Testis (tissue), 3 donors: ENCODE data around the gene DACH2. TPM values are rescaled to one million over a fixed set of nuclear protein-coding genes. Genes with fewer than 3 reads are reported as not detected.

Source experiments
- DNase-seq: peaks from one replicate; pipeline ENCODE4 v3.0.0-alpha.2; 2019
- H3K27ac ChIP-seq, 2 donors: fragments of 200-600 bp; sonication (generic); one replicate each; pipeline ENCODE4 v1.5.1; 2019
- H3K27me3 ChIP-seq: fragments of 200-600 bp; sonication (generic); one replicate; pipeline ENCODE4 v1.5.1; 2019
- H3K36me3 ChIP-seq: fragments of 200-600 bp; sonication (generic); one replicate; pipeline ENCODE4 v1.5.1; 2017; ENCODE audit warnings: low read depth; ENCODE audit errors: missing control alignments
- H3K4me1 ChIP-seq: fragments of 200-600 bp; sonication (generic); one replicate; pipeline ENCODE4 v1.5.1; 2019
- H3K4me3 ChIP-seq, 2 donors: fragments of 200-600 bp; sonication (generic); one replicate each; pipeline ENCODE4 v1.5.1; 2017 to 2019
- H3K9me3 ChIP-seq: fragments of 200-600 bp; sonication (generic); one replicate; pipeline ENCODE4 v1.5.1; 2017
- POLR2A ChIP-seq: fragments of 450-650 bp; IDR thresholded peaks from one replicate; pipeline ENCODE4 v1.6.1; 2017; ENCODE audit warnings: antibody characterized with exemption, mild to moderate bottlenecking, moderate library complexity
- WGBS, 2 donors: methylation state at CpG; one replicate each; pipeline ENCODE4 v1.1.5; 2018; 5-methylcytosine and 5-hydroxymethylcytosine counted together
- intact Hi-C: fragments of 100-400 bp; cut with DNase I; formaldehyde crosslinking; loops from one replicate; pipeline ENCODE4 v1.15.1; 2023; ENCODE audit warnings: low total_unique reads
- polyA plus RNA-seq: library from polyadenylated mRNA; stranded (reverse); fragments of 350-450 nt; fragmentation: Illumina TruSeq; extraction: RNeasy Lipid Tissue Mini Kit (QIAGEN cat#74804); gene quantifications from one replicate; pipeline ENCODE4 v1.2.3, GENCODE V29; 2014; ENCODE audit warnings: low read depth, low replicate concordance; ENCODE audit not compliant: insufficient read depth
- total RNA-seq, 2 donors: library from RNA; depleted of rRNA; stranded (reverse); fragments of >200 nt; gene quantifications; one replicate each; pipeline ENCODE4 v1.2.3, GENCODE V29; 2016
- TF ChIP-seq, protein P1 (sequence below), 3 experiments: fragments of 450-650 bp in 2 of 3; fragments of 200-600 bp in 1 of 3; sonication (generic) in 1 of 3; IDR thresholded peaks; one replicate each; pipeline ENCODE4 v1.5.1; 2016 to 2019; ENCODE audit warnings: antibody characterized with exemption in 3 of 3, mild to moderate bottlenecking in 2 of 3, moderate library complexity in 1 of 3

The DACH2 gene
- total and polyA plus RNA-seq, 3 donors from 2014 or later, result 0.22 to 0.62 (median 0.55) TPM

DNA sequence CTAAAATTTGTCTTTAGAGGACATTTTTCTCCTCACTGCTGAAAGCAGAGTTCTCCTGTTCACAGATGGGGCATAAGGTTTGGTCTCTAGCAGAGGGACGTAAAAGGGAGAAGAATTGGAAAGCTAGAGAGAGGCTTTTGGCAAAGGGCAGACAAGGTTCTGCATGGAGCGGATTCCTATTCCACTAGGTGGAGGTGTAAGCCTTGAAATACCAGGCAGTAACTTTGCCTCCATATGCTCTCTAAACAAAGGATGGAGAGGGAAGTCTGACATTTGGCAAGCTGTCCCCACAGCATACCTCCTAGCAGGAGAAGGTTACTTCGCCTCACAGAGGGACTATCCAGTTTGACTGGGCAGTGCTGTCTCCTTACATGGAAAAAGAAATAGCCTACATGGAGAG lies 174.7 kb downstream of the DACH2 start:
- no peak for DNase-seq
- H3K27me3 ChIP-seq, result no peaks in the 10 kb centered on the region
- intact Hi-C loops, result no loop called here
- H3K36me3 ChIP-seq, result no peaks in the 10 kb centered on the region
- no peaks in the 10 kb centered on the region for H3K9me3 ChIP-seq
- no peak overlapping the region for H3K4me3 ChIP-seq
- no peak for TF ChIP-seq POLR2A
- TF ChIP-seq, protein P1, sequence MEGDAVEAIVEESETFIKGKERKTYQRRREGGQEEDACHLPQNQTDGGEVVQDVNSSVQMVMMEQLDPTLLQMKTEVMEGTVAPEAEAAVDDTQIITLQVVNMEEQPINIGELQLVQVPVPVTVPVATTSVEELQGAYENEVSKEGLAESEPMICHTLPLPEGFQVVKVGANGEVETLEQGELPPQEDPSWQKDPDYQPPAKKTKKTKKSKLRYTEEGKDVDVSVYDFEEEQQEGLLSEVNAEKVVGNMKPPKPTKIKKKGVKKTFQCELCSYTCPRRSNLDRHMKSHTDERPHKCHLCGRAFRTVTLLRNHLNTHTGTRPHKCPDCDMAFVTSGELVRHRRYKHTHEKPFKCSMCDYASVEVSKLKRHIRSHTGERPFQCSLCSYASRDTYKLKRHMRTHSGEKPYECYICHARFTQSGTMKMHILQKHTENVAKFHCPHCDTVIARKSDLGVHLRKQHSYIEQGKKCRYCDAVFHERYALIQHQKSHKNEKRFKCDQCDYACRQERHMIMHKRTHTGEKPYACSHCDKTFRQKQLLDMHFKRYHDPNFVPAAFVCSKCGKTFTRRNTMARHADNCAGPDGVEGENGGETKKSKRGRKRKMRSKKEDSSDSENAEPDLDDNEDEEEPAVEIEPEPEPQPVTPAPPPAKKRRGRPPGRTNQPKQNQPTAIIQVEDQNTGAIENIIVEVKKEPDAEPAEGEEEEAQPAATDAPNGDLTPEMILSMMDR (IDR thresholded peaks at IDR 0.05), result no peak
- no peak overlapping the region for H3K27ac ChIP-seq
- no peaks in the 10 kb centered on the region for H3K4me1 ChIP-seq
- WGBS, 2 donors, result 77 to 95% methylated on average over 3 of the region's 3 CpGs

DNA sequence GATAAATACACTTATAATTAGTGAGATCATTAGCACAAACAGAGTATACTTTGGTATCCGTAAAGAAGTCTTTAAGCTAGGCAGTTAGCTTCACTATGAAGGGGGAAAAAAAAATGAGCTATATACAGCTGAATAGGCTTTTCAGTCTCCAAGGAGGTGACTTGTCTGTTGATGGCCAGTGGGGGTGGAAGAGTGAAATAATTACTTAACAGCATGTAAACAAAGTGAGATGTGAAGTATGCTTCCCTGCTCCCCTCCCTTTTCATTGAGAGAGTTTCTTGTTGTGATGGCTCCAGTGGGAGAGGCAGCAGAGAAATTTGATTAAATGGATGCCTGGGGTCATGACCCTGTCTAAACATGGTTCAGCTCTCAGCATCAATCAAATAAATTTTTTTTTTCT lies 180.9 kb downstream of the DACH2 start:
- H3K27me3 ChIP-seq, result no peaks in the 10 kb centered on the region
- H3K9me3 ChIP-seq, result no peaks in the 10 kb centered on the region
- H3K27ac ChIP-seq, result no peak overlapping the region
- intact Hi-C loops, result no loop called here
- WGBS, 2 donors, result 44 to 56% methylated on average over 1 of the region's 1 CpG
- H3K4me1 ChIP-seq, result no peaks in the 10 kb centered on the region
- no peak overlapping the region for H3K4me3 ChIP-seq
- no peak for TF ChIP-seq POLR2A
- TF ChIP-seq, protein P1 (IDR thresholded peaks at IDR 0.05), result no peak
- DNase-seq, result no peak
- H3K36me3 ChIP-seq, result no peaks in the 10 kb centered on the region

DNA sequence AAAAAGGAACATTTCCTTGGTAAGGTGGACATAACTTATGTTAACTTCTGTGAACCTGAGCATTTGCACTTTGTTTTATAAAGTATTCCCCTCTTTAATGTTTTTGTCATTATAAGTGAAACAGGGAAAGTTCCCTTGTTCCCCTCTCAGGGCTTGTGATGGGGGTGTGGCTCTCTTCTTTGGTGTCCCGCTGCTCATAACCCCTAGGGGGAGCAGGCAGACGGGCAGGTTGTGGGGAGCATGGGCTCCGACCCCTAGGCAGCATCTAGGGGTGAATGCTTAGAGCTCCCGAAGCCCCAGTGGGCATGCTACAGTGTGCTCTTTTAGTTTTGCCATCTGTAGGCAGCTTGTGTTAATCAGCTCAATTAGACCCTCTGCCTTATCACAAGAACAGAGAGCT lies 200.4 kb downstream of the DACH2 start:
- H3K27me3 ChIP-seq, result no peaks in the 10 kb centered on the region
- no peaks in the 10 kb centered on the region for H3K4me1 ChIP-seq
- 44 to 58% methylated on average over 2 to 4 of the region's 4 CpGs for WGBS, 2 donors
- H3K9me3 ChIP-seq, result no peaks in the 10 kb centered on the region
- TF ChIP-seq, protein P1 (IDR thresholded peaks at IDR 0.05), result no peak
- TF ChIP-seq POLR2A, result no peak
- DNase-seq, result no peak
- no peaks in the 10 kb centered on the region for H3K36me3 ChIP-seq
- H3K4me3 ChIP-seq, result no peak overlapping the region
- H3K27ac ChIP-seq, result no peak overlapping the region
- intact Hi-C loops, result no loop called here

DNA sequence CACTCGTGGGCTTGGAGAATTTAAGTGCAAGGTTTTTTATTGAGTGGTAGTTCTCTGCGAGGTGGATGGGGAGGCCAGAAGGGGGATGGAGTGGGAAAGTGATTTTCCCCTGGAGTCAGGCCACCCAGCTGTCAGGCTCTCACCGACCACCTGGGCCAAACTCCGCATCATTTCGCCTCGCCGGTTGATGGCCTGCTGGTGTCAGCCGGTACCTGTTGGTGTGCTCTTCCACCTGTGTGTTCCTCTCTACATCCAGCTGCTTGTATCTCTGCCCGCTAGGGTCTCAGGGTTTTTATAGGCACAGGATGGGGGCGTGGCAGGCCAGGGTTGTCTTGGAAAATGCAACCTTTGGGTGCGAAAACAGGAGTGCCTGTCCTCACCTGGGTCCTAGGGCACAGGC lies 200.9 kb downstream of the DACH2 start:
- Histone ChIP-seq H3K4me3 (no peak overlapping the region), H3K36me3 (no peaks in the 10 kb centered on the region), H3K27me3 (no peaks in the 10 kb centered on the region), H3K9me3 (no peaks in the 10 kb centered on the region), H3K27ac (no peak overlapping the region), H3K4me1 (no peaks in the 10 kb centered on the region)
- no peak for DNase-seq
- intact Hi-C loops, result no loop called here
- WGBS, 2 donors, result 58 to 78% methylated on average over 5 to 11 of the region's 11 CpGs
- no peak for TF ChIP-seq POLR2A
- TF ChIP-seq, protein P1 (IDR thresholded peaks at IDR 0.05), result no peak

DNA sequence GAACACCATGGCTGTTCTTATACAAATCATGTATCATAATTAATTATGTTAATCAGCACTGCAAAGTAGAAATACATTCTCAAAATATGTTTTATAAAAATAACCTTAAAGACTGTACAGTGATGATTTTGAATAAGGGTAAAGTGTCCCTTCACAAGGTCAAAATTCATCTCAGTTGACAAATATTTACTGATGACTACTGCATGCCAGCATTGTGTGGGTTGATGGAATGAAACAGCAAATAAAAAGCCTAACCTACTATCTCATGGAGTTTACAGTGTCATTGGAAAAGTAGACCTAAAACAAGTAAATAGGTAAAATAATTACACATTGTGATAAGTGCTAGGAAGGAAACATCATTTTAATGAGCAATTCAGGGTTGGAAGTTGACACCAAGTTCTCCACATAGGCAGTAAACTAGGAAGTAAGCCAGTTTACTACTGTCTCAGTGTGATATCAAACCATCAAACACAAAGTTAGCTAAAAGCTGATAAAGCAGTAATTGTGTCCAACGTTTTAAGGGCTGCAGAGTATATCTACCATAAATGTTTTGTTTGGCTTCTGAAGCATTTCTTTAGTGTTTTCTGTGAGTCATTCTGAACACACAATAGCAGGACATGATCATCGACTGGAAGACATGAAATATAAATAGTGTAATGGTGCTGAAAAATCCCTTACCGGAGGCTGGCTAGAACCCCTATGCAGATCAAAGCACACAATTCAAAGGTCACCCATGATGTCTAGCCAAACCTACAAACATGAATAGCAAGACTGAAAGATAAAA lies 221.8 kb downstream of the DACH2 start:
- Histone ChIP-seq H3K27ac (no peak overlapping the region), H3K9me3 (no peaks in the 10 kb centered on the region), H3K27me3 (no peaks in the 10 kb centered on the region), H3K4me1 (no peaks in the 10 kb centered on the region), H3K36me3 (no peaks in the 10 kb centered on the region), H3K4me3 (no peak overlapping the region)
- intact Hi-C loops, result no loop called here
- 36% methylated on average over 3 of the region's 3 CpGs for WGBS, 2 donors
- no peak for TF ChIP-seq POLR2A
- TF ChIP-seq, protein P1 (IDR thresholded peaks at IDR 0.05), result no peak
- DNase-seq, result no peak
